GM12874 (cell line): ENCODE results near the gene ISG15.

Experiments
- TF ChIP-seq, protein P1 (sequence below): IDR thresholded peaks from 2 replicates; pipeline ENCODE4 v1.5.1; 2011; ENCODE audit warnings: low read depth, mild to moderate bottlenecking, control low read depth, low read length, moderate library complexity; ENCODE audit not compliant: insufficient read depth

ISG15 gene

DNA sequence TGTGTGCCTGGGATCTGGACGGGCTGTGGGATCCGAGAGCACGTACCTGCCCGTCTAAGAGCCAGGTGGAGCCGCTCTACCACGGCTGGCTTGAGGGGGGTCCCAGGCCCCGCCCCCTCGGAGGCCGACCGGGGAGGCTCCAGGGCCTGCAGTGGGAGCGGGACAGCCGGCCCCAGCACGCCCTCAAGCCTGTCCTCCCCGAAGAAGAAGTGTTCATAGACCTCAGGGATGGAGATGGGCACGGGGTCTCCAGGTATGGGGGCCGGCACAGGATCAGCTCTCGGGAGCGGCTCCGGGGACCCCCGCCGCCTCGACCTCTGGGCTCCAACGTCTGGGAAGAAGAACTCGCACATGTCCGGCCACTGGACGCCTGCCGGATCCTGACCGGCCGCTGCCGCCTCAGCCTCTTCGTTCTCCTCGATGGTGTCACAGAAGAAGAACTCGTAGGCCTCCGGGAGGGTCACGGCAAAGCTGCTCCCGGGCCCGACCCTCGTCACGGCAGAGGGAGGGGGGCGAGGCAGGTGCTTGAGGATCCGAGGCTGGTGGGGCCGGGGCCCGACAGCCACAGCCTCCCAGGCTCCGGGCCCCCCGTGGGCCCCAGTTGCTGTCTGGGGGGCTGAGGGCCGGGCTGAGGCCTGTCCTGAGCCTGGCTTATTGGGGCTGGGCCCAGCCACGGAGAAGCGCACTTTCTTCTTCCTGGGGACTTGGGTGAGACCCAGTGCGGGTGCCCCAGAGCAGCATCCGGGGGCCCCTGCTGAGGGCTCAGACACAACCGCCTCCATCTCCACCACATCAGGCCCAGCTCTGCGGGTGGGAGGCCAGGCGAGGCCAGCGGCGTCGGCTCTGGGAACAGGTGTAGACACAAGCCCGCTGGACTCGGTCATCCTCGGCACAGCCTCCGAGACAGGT, 34.2 kb upstream of the ISG15 start:
- TF ChIP-seq, protein P1, sequence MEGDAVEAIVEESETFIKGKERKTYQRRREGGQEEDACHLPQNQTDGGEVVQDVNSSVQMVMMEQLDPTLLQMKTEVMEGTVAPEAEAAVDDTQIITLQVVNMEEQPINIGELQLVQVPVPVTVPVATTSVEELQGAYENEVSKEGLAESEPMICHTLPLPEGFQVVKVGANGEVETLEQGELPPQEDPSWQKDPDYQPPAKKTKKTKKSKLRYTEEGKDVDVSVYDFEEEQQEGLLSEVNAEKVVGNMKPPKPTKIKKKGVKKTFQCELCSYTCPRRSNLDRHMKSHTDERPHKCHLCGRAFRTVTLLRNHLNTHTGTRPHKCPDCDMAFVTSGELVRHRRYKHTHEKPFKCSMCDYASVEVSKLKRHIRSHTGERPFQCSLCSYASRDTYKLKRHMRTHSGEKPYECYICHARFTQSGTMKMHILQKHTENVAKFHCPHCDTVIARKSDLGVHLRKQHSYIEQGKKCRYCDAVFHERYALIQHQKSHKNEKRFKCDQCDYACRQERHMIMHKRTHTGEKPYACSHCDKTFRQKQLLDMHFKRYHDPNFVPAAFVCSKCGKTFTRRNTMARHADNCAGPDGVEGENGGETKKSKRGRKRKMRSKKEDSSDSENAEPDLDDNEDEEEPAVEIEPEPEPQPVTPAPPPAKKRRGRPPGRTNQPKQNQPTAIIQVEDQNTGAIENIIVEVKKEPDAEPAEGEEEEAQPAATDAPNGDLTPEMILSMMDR, result no peak

DNA sequence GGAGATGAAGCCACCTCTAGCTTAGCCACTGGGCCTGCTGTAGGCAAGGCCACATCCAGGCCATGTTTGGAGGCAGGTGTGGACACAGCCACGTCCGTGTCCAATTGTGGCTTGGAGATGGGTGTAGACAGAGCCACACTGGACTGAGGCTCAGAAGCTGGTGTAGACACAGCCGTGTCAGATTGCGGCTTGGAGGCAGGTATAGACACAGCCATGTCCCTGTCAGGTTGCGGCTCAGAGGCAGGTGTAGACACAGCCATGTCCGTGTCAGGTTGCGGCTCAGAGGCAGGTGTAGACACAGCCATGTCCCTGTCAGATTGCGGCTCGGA, 33.6 kb upstream of the ISG15 start:
- TF ChIP-seq, protein P1, result no peak

DNA sequence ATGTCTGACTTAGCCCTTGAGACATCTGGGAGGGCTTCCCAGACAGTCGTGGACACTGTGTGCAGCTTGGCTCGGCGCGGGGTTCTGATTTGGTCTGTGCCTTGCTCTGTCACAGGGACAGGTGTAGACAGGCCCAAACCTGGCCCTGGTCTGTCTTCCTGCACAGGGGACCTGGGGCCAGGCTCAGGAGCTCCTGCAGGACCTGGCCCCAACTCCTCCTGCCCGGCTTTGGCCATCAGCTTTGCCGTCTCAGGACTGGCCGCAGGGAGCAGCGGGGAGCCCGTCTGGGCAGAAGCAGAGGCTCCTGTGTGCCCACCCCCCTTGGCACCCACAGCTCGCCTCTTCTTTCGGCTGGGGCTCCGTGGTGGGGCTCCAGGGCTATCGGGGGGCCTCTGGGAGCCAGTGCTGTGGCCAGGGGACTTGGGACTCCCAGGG, 33.1 kb upstream of the ISG15 start:
- TF ChIP-seq, protein P1, result no peak

DNA sequence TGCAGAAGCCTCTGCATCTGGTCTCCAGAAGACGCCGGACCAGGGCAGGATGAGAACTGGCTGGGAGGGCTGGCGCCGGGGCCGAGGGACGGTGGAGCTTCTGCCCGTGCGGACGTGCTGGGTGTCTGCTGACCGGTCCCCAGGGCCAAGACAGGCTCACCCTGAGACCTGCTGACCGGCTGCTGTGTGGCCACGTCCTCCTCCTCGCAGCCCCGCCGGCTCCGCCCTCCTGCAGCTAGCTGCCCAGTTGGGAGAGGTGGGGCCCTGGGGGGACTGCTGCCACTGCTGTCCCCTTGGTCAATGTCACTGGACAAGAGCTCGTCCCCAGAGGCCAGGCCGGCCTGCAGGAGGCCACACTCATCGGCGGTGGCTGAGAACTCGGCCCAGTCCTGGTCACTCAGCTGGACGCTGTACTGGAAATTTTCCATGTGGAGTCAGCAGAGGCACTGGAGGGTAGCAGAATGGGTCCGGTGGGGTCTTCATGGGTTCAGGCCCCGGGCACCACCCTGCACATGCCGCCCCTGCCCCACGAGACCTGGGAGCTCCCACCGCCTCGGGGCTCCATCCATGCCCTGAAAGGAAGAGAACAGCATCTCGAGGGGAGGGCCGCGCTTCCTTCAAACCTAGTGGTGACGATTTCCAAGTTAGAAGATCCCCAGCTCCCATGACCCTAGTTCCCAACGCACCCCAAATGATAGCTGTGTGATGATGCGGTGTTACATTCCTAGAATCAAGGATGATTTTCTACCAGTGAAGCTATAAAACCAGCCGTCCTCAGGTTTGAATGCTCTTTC, 32.5 kb upstream of the ISG15 start:
- TF ChIP-seq, protein P1, result no peak

DNA sequence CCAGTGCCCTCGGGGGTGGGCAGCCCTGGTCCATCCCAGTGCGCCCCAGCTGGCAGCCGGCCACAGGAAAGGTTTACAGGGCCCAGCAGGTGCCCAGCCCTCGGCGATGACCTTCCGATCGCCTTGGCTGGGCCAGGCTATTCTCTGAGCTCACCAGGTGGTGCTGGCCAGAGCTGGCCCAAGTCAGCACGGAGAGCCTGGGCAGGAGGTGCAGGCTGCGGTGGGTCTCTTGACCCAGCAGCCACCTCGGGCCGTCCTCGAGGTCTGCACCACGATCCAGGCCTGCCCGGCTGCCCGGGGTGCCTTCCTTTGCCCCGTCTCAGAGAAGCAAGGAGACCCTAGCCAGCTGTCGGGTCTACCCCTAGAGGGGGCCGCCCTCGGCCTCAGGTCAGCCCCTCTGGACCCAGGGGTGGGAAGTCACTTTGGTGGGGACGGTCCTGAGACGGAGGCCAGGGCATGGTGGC, 31.8 kb upstream of the ISG15 start:
- TF ChIP-seq, protein P1, result no peak

DNA sequence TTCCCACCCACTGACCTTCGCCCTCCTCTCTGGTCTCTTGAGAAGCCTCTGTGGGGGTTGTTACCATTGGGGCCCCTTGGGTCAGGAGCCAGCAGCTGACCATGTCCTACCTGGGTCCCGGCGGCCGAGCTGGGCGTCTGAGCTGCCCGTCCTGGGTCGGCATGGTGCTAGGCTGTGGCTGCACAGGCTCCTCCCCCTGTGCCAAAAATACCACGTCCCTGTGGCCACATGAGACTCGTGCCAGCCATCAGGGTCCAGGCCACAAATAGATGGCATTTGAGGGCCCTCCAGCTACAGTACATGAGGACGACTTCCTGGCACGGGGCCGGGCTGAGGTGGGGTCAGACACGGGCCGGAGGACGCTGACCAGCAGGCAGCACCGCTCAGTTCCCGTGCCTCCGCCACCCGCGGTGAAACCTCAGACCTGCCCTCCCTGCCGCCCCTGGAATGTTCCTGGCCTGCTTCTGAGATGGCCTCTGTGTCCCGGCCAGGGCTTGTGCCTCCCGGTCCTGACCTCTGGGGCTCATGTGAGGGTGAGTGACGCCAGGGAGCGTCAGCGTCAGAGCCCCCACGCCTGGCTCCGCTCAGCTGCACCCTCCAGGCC, 31.2 kb upstream of the ISG15 start, which contains the start of gene PERM1:
TSS of gene PERM1 (minus strand) at position 139 of the 604 bp plus-strand sequence. CDS start 1,064 bp downstream, outside the sequence.
- TF ChIP-seq, protein P1, result no peak
